ENCODE data around the gene CENPO.
"Not testable (repeated sequence)": the region's sequence is repeated elsewhere in the genome, so short reads cannot be mapped to it uniquely, and the experiment has no call there.

DNA sequence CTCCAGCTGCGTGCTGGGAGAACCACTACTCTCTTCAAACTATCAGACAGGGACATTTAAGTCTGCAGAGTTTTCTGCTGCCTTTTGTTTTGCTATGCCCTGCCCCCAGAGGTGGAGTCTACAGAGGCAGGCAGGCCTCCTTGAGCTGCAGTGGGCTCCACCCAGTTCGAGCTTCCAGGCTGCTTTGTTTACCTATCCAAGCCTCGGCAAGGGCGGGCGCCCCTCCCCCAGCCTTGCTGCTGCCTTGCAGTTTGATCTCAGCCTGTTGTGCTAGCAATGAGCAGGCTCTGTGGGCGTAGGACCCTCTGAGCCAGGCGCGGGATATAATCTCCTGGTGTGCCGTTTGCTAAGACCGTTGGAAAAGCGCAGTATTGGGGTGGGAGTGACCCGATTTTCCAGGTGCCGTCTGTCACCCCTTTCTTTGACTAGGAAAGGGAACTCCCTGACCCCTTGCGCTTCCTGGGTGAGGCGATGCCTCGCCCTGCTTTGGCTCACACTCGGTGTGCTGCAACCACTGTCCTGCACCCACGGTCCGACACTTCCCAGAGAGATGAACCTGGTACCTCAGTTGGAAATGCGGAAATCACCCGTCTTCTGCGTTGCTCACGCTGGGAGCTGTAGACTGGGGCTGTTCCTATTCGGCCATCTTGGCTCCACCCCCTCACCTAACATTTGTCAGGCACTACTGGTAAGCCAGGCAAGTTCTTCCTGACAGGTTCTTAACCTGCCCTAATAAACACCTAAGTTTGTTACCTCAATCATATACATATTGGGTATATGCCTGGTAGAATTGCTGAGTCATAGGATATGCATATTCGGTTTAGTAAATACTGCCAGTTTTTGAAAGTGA, 12.8 kb downstream of the CENPO start:
- not testable (repeated sequence) for TF ChIP-seq SUZ12 (IDR thresholded peaks at IDR 0.05; ENCODE audit: extremely low read depth, insufficient read depth, insufficient read length); YY1 (IDR thresholded peaks at IDR 0.05; ENCODE audit: insufficient read depth, insufficient read length)
